AG08395 (cell line): ENCODE measurements around the gene SMIM28.

Experiments
- DNase-seq: peaks from one replicate; pipeline ENCODE4 v3.0.0; 2012; ENCODE audit warnings: mixed read lengths, low spot score

Gene SMIM28

GRCh38 chr6:138374230-138374629, 3.5 kb upstream of the SMIM28 start:
- no peak for DNase-seq

GRCh38 chr6:138374815-138375214, 2.9 kb upstream of the SMIM28 start:
- no peak for DNase-seq

- no peak for DNase-seq
These were observed 663 bp upstream of the SMIM28 start for GRCh38 chr6:138377042-138377441.

GRCh38 chr6:138378463-138378862, 758 bp downstream of the SMIM28 start:
- DNase-seq, result no peak

GRCh38 chr6:138382498-138383265, 5.0 kb downstream of the SMIM28 start:
- DNase-seq, result no peak

- DNase-seq, result no peak
These were observed 6.1 kb downstream of the SMIM28 start for GRCh38 chr6:138383776-138384175.

- DNase-seq, result no peak
These were observed 9.2 kb downstream of the SMIM28 start for GRCh38 chr6:138386897-138387296.

GRCh38 chr6:138387577-138388368, 10.1 kb downstream of the SMIM28 start:
- no peak for DNase-seq

GRCh38 chr6:138389551-138389950, 11.8 kb downstream of the SMIM28 start:
- DNase-seq, result no peak

GRCh38 chr6:138393871-138394783, 16.4 kb downstream of the SMIM28 start:
- no peak for DNase-seq

GRCh38 chr6:138396709-138397108, 19.0 kb downstream of the SMIM28 start:
- DNase-seq, result no peak

GRCh38 chr6:138397128-138398122, 19.7 kb downstream of the SMIM28 start:
- DNase-seq, result peak; percentile 11

- no peak for DNase-seq
These were observed 22.6 kb downstream of the SMIM28 start for GRCh38 chr6:138400326-138400725.

- DNase-seq, result no peak
These were observed 24.5 kb downstream of the SMIM28 start for GRCh38 chr6:138401960-138402837.

GRCh38 chr6:138402838-138403187, 25.1 kb downstream of the SMIM28 start:
- no peak for DNase-seq

GRCh38 chr6:138403324-138403800, 25.7 kb downstream of the SMIM28 start:
- DNase-seq, result peak; percentile 25

GRCh38 chr6:138403801-138404665, 26.3 kb downstream of the SMIM28 start, which contains the start of gene HEBP2:
Gene HEBP2, plus strand, starts transcription at chr6:138404223. Its CDS starts 273 bp downstream, at chr6:138404496.
- DNase-seq, result peak; percentile 79

- DNase-seq, result peak; percentile 24
These were observed 27.1 kb downstream of the SMIM28 start for GRCh38 chr6:138404666-138405337.
